Neuron (in vitro differentiated cells): Measurements from ENCODE around the gene CAND2.
"Not testable (repeated sequence)": the region's sequence is repeated elsewhere in the genome, so short reads cannot be mapped to it uniquely, and the experiment has no call there.

Experiments used
- H2AFZ ChIP-seq: one replicate; pipeline ENCODE4 v1.6.1; 2013; ENCODE audit warnings: low read depth, mild to moderate bottlenecking, inconsistent platforms, low read length, moderate library complexity
- H3K27me3 ChIP-seq: one replicate; pipeline ENCODE4 v1.6.1; 2013; ENCODE audit warnings: low read length; ENCODE audit not compliant: insufficient read depth
- H3K36me3 ChIP-seq: one replicate; pipeline ENCODE4 v1.6.1; 2013; ENCODE audit warnings: low read length; ENCODE audit not compliant: insufficient read depth
- H3K4me1 ChIP-seq: one replicate; pipeline ENCODE4 v1.6.1; 2013; ENCODE audit warnings: low read length; ENCODE audit not compliant: insufficient read depth
- H3K4me3 ChIP-seq: 2 replicates; pipeline ENCODE4 v1.5.1; 2013; ENCODE audit warnings: mild to moderate bottlenecking, low read length, moderate library complexity
- H3K9me3 ChIP-seq: one replicate; pipeline ENCODE4 v1.6.1; 2013; ENCODE audit warnings: low read length

The CAND2 gene

GRCh38 chr3:12870942-12871341, 74.5 kb downstream of the CAND2 start:
- no peak overlapping the region for H2AFZ ChIP-seq

DNA sequence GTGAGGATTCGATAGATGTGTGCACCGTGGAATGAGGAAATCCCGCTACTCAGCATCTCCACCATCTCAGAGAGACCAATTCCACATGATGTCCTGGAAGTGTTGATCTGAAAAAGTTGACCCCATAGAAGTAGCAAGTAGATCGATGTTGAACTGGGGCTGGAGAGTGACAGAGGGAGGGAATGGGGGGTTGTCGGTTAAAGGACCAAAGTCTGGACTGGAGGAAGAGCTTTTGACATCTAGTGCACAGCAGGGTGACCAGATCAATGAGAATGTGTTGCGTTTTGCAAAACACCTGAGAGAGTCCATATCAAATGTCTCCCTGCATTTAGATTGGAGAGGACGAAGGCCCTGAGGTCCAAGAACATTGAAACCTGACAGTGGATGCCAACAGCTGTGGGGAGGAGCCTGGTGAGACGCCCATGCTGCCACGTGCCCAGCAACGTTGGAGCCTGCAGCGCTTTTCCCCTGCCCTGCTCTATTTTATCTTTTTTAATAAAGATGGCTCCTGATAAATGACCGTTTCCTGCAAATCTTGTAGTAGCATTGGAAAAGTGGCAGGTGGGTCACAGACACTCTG, 75.0 kb downstream of the CAND2 start:
- H2AFZ ChIP-seq: no peak overlapping the region
- H3K4me3 ChIP-seq: no peak overlapping the region
- peaks cover 28% of the 10 kb centered on the region for H3K4me1 ChIP-seq
- no peaks in the 10 kb centered on the region for H3K9me3 ChIP-seq
- no peaks in the 10 kb centered on the region for H3K36me3 ChIP-seq
- H3K27me3 ChIP-seq: peaks cover 11% of the 10 kb centered on the region

More at GRCh38 chr3:12870942-12871341, 74.5 kb downstream of the CAND2 start:
- H3K4me1 ChIP-seq: peaks cover 25% of the 10 kb centered on the region
- no peaks in the 10 kb centered on the region for H3K9me3 ChIP-seq
- H3K4me3 ChIP-seq: no peak overlapping the region
- no peaks in the 10 kb centered on the region for H3K36me3 ChIP-seq
- peaks cover 11% of the 10 kb centered on the region for H3K27me3 ChIP-seq

- Histone ChIP-seq H3K27me3 (peaks cover 5% of the 10 kb centered on the region), H3K4me3 (no peak overlapping the region)
Measured at GRCh38 chr3:12875857-12876836, 79.7 kb downstream of the CAND2 start.

GRCh38 chr3:12877040-12877439, 80.6 kb downstream of the CAND2 start:
- peaks cover 5% of the 10 kb centered on the region for H3K27me3 ChIP-seq
- no peaks in the 10 kb centered on the region for H3K9me3 ChIP-seq
- H2AFZ ChIP-seq: no peak overlapping the region
- no peaks in the 10 kb centered on the region for H3K36me3 ChIP-seq
- H3K4me1 ChIP-seq: peaks cover 29% of the 10 kb centered on the region
- no peak overlapping the region for H3K4me3 ChIP-seq

More at GRCh38 chr3:12875857-12876836, 79.7 kb downstream of the CAND2 start:
- Histone ChIP-seq H3K4me1 (peaks cover 29% of the 10 kb centered on the region), H3K36me3 (no peaks in the 10 kb centered on the region), H2AFZ (no peak overlapping the region), H3K9me3 (no peaks in the 10 kb centered on the region)

GRCh38 chr3:12878141-12878574, 81.7 kb downstream of the CAND2 start:
- peaks cover 29% of the 10 kb centered on the region for H3K4me1 ChIP-seq
- no peaks in the 10 kb centered on the region for H3K9me3 ChIP-seq
- H3K36me3 ChIP-seq: no peaks in the 10 kb centered on the region
- H3K27me3 ChIP-seq: no peaks in the 10 kb centered on the region
- H2AFZ ChIP-seq: no peak overlapping the region
- no peak overlapping the region for H3K4me3 ChIP-seq

GRCh38 chr3:12878758-12879157, 82.3 kb downstream of the CAND2 start:
- H3K4me3 ChIP-seq, H3K9me3 ChIP-seq, H2AFZ ChIP-seq, H3K27me3 ChIP-seq, H3K36me3 ChIP-seq: not testable (repeated sequence)
- H3K4me1 ChIP-seq: peaks cover 29% of the 10 kb centered on the region

GRCh38 chr3:12879191-12879815, 82.8 kb downstream of the CAND2 start:
- Histone ChIP-seq H2AFZ (no peak overlapping the region), H3K27me3 (no peaks in the 10 kb centered on the region), H3K4me3 (no peak overlapping the region), H3K4me1 (peaks cover 29% of the 10 kb centered on the region), H3K36me3 (no peaks in the 10 kb centered on the region), H3K9me3 (no peaks in the 10 kb centered on the region)

DNA sequence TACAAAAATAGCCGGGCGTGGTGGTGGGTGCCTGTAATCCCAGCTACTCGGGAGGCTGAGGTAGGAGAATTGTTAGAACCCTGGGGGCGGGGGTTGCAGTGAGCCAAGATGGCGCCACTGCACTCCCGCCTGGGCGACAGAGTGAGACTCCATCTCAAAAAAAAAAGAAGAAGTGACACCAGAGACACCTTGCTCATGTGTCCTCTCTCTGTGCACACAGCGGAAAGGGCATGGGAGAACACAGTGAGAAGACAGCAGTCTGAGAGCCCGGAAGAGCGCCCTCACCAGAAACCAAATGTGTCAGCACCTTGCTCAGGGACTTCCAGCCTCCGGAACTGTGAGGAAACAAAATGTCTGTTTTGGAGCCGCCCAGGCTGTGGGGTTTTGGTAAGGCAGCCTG, 85.4 kb downstream of the CAND2 start:
- H2AFZ ChIP-seq, H3K36me3 ChIP-seq, H3K9me3 ChIP-seq, H3K27me3 ChIP-seq, H3K4me3 ChIP-seq: not testable (repeated sequence)
- H3K4me1 ChIP-seq: peaks cover 12% of the 10 kb centered on the region

GRCh38 chr3:12882336-12883310, 86.1 kb downstream of the CAND2 start:
- peaks cover 6% of the 10 kb centered on the region for H3K4me1 ChIP-seq
- H3K4me3 ChIP-seq: no peak overlapping the region
- no peak overlapping the region for H2AFZ ChIP-seq
- H3K9me3 ChIP-seq: no peaks in the 10 kb centered on the region
- H3K36me3 ChIP-seq: no peaks in the 10 kb centered on the region
- H3K27me3 ChIP-seq: no peaks in the 10 kb centered on the region

GRCh38 chr3:12884186-12884680, 87.8 kb downstream of the CAND2 start:
- no peaks in the 10 kb centered on the region for H3K36me3 ChIP-seq
- peaks cover 3% of the 10 kb centered on the region for H3K4me1 ChIP-seq
- no peaks in the 10 kb centered on the region for H3K9me3 ChIP-seq
- no peak overlapping the region for H2AFZ ChIP-seq
- H3K4me3 ChIP-seq: no peak overlapping the region
- no peaks in the 10 kb centered on the region for H3K27me3 ChIP-seq
